IMR-90 (cell line): Measurements from ENCODE around the gene NAA60. TPM values are rescaled to one million over a fixed set of nuclear protein-coding genes. Genes with fewer than 3 reads are reported as not detected.

Experiments used
- ATAC-seq: fragments of 200-7000 bp; cut with Tn5 transposase; 2 replicates; pipeline ENCODE4 v1.9.1; 2020; ENCODE audit warnings: low read depth, mild to moderate bottlenecking, moderate library complexity
- BruUV-seq: library from RNA; stranded (reverse); fragments of 400-500 nt; replicated peaks from 2 replicates; lab custom pipeline; 2021; lab: Mats Ljungman, UMichigan
- CTCF ChIA-PET: fragments of 300-600 bp; formaldehyde crosslinking; extraction: SDS; loops from one replicate; lab custom pipeline; 2021; ENCODE audit warnings: antibody characterized with exemption; lab: Yijun Ruan, JAX
- POLR2A ChIA-PET: fragments of 300-600 bp; sonication (Branson Sonifier 250); formaldehyde crosslinking; loops from one replicate; lab custom pipeline; 2022; ENCODE audit warnings: antibody characterized with exemption; ENCODE audit not compliant: unreplicated experiment; lab: Charles Lee
- DNase-seq: peaks from one replicate; pipeline ENCODE4 v3.0.0; 2013
- H2AFZ ChIP-seq: replicated peaks from 2 replicates; pipeline ENCODE3; 2013; ENCODE audit warnings: low read length, mild to moderate bottlenecking; ENCODE audit not compliant: poor library complexity
- H2AK5ac ChIP-seq: 2 replicates; pipeline ENCODE4 v1.6.1; 2013; ENCODE audit warnings: low read depth, low read length, inconsistent platforms
- H2AK9ac ChIP-seq: replicated peaks from 2 replicates; pipeline ENCODE3; 2013; ENCODE audit warnings: mild to moderate bottlenecking, low read depth, low read length, moderate library complexity; ENCODE audit not compliant: poor library complexity
- H2BK120ac ChIP-seq: 2 replicates; pipeline ENCODE4 v1.6.1; 2013; ENCODE audit warnings: low read depth, low read length, inconsistent platforms
- H2BK15ac ChIP-seq: 3 replicates; pipeline ENCODE4 v1.6.1; 2013; ENCODE audit warnings: low read depth, low read length, inconsistent platforms
- H2BK20ac ChIP-seq: 2 replicates; pipeline ENCODE4 v1.6.1; 2013; ENCODE audit warnings: low read depth, mild to moderate bottlenecking, inconsistent platforms, low read length, moderate library complexity
- H2BK5ac ChIP-seq: 2 replicates; pipeline ENCODE4 v1.6.1; 2013; ENCODE audit warnings: mild to moderate bottlenecking, low read depth, low read length, inconsistent platforms; ENCODE audit not compliant: poor library complexity, severe bottlenecking
- H3K14ac ChIP-seq: replicated peaks from 2 replicates; pipeline ENCODE4 v1.6.1; 2013; ENCODE audit warnings: low read depth, low read length, inconsistent platforms
- H3K18ac ChIP-seq: 2 replicates; pipeline ENCODE4 v1.6.1; 2013; ENCODE audit warnings: low read depth, low read length, control low read depth
- H3K23ac ChIP-seq: 2 replicates; pipeline ENCODE4 v1.6.1; 2013; ENCODE audit warnings: low read depth, low read length, inconsistent platforms
- H3K27ac ChIP-seq: 2 replicates; pipeline ENCODE4 v1.5.1; 2013; ENCODE audit warnings: mild to moderate bottlenecking, control low read depth, low read length; ENCODE audit not compliant: insufficient read depth
- H3K27me3 ChIP-seq: 2 replicates; pipeline ENCODE4 v1.6.1; 2013; ENCODE audit warnings: low read length; ENCODE audit not compliant: control insufficient read depth, insufficient read depth
- H3K36me3 ChIP-seq: 2 replicates; pipeline ENCODE4 v1.6.1; 2013; ENCODE audit warnings: low read length, mixed read lengths; ENCODE audit not compliant: control insufficient read depth, insufficient read depth
- H3K4ac ChIP-seq: 2 replicates; pipeline ENCODE4 v1.6.1; 2013; ENCODE audit warnings: low read depth, low read length, inconsistent platforms
- H3K4me1 ChIP-seq: 2 replicates; pipeline ENCODE4 v1.6.1; 2013; ENCODE audit warnings: low read length, mixed read lengths; ENCODE audit not compliant: control insufficient read depth, insufficient read depth
- H3K4me2 ChIP-seq: 2 replicates; pipeline ENCODE4 v1.6.1; 2013; ENCODE audit warnings: low read depth, mild to moderate bottlenecking, control low read depth, low read length, moderate library complexity
- H3K4me3 ChIP-seq: 2 replicates; pipeline ENCODE4 v1.5.1; 2013; ENCODE audit warnings: low read depth, mild to moderate bottlenecking, control low read depth, low read length, moderate library complexity; ENCODE audit not compliant: insufficient read depth
- H3K56ac ChIP-seq: 2 replicates; pipeline ENCODE4 v1.6.1; 2013; ENCODE audit warnings: low read length, inconsistent platforms; ENCODE audit not compliant: insufficient read depth; ENCODE audit errors: extremely low read depth
- H3K79me1 ChIP-seq, 2 experiments: 2 replicates each; pipeline ENCODE4 v1.6.1; 2013; ENCODE audit warnings: low read length in 2 of 2, inconsistent platforms in 1 of 2, low read depth in 1 of 2
- H3K9ac ChIP-seq: 2 replicates; pipeline ENCODE4 v1.6.1; 2013; ENCODE audit warnings: low read depth, low read length, control low read depth
- H3K9me1 ChIP-seq: 2 replicates; pipeline ENCODE4 v1.6.1; 2013; ENCODE audit warnings: low read length, inconsistent platforms; ENCODE audit not compliant: insufficient read depth
- H3K9me3 ChIP-seq: 2 replicates; pipeline ENCODE4 v1.6.1; 2013; ENCODE audit warnings: low read length; ENCODE audit not compliant: control insufficient read depth, insufficient read depth
- H4K20me1 ChIP-seq: 2 replicates; pipeline ENCODE4 v1.6.1; 2013; ENCODE audit warnings: low read length, inconsistent platforms; ENCODE audit not compliant: insufficient read depth
- H4K5ac ChIP-seq: 2 replicates; pipeline ENCODE4 v1.6.1; 2013; ENCODE audit warnings: mild to moderate bottlenecking, low read depth, low read length, control low read depth
- H4K8ac ChIP-seq, 2 experiments: 2 replicates each; pipeline ENCODE4 v1.6.1; 2013; ENCODE audit warnings: low read depth in 2 of 2, low read length in 2 of 2, control low read depth in 1 of 2, inconsistent platforms in 1 of 2
- H4K91ac ChIP-seq: 2 replicates; pipeline ENCODE4 v1.6.1; 2013; ENCODE audit warnings: low read depth, low read length, inconsistent platforms; ENCODE audit not compliant: insufficient read depth
- BHLHE40 ChIP-seq: fragments of 150-350 bp; IDR thresholded peaks from 2 replicates; pipeline ENCODE4 v1.6.1; 2016; ENCODE audit warnings: mild to moderate bottlenecking, low read depth, low read length
- CEBPB ChIP-seq: IDR thresholded peaks from 2 replicates; pipeline ENCODE4 v1.6.1; 2012; ENCODE audit warnings: low read depth, low read length, improper control_type of control experiment
- CTCF ChIP-seq: conservative IDR thresholded peaks from 2 replicates; pipeline ENCODE4 v1.5.1; 2012; ENCODE audit warnings: mild to moderate bottlenecking, low read depth, low read length, improper control_type of control experiment
- ELK1 ChIP-seq: fragments of 150-350 bp; IDR thresholded peaks from 2 replicates; pipeline ENCODE4 v1.6.1; 2016; ENCODE audit warnings: low read depth, mild to moderate bottlenecking, low read length, moderate library complexity, borderline replicate concordance
- MAFK ChIP-seq: IDR thresholded peaks from 2 replicates; pipeline ENCODE4 v1.6.1; 2012; ENCODE audit warnings: low read depth, low read length, improper control_type of control experiment
- MAZ ChIP-seq: IDR thresholded peaks from 2 replicates; pipeline ENCODE4 v1.6.1; 2012; ENCODE audit warnings: low read depth, mild to moderate bottlenecking, low read length, improper control_type of control experiment, moderate library complexity, borderline replicate concordance
- NFE2L2 ChIP-seq: fragments of 150-350 bp; IDR thresholded peaks from 2 replicates; pipeline ENCODE4 v1.6.1; 2016; ENCODE audit warnings: low read depth, mild to moderate bottlenecking, low read length
- RCOR1 ChIP-seq: IDR thresholded peaks from 2 replicates; pipeline ENCODE4 v1.6.1; 2012; ENCODE audit warnings: mild to moderate bottlenecking, low read length, improper control_type of control experiment; ENCODE audit not compliant: insufficient replicate concordance
- RFX5 ChIP-seq: IDR thresholded peaks from 2 replicates; pipeline ENCODE4 v1.8.0; 2012; ENCODE audit warnings: low read depth, mild to moderate bottlenecking, low read length, moderate library complexity
- SMC3 ChIP-seq: fragments of 150-350 bp; IDR thresholded peaks from 2 replicates; pipeline ENCODE4 v1.6.1; 2016; ENCODE audit warnings: low read depth, mild to moderate bottlenecking, antibody characterized with exemption, low read length, moderate library complexity
- WGBS, 2 experiments: methylation state at CpG; one replicate each; pipeline versions ENCODE4 v1.1.5 to v1.1.7; 2013; ENCODE audit warnings: missing lambda C conversion rate in 2 of 2; ENCODE audit not compliant: insufficient read length in 1 of 2; ENCODE audit errors: extremely low coverage in 2 of 2; 5-methylcytosine and 5-hydroxymethylcytosine counted together
- dilution Hi-C: fragments of 300-500 bp; cut with HindIII; formaldehyde crosslinking; loops from one replicate; pipeline ENCODE4 v1.14.3; 2018; ENCODE audit warnings: low sequenced_read_pairs; ENCODE audit not compliant: unreplicated experiment
- in situ Hi-C: fragments of 300-500 bp; cut with MboI; formaldehyde crosslinking; loops from 3 replicates; pipeline ENCODE4 v1.14.3; 2019; ENCODE audit warnings: low sequenced_read_pairs, inconsistent platforms, mixed read lengths
- intact Hi-C: fragments of 100-400 bp; cut with micrococcal nuclease; formaldehyde crosslinking; loops from 2 replicates; pipeline ENCODE4 v1.10.0; 2022
- polyA plus RNA-seq, 3 experiments: library from polyadenylated mRNA; depleted of rRNA; stranded (reverse); fragments of >200 nt; gene quantifications; 2 replicates each; pipeline ENCODE4 v1.2.3, GENCODE V29; 2012; ENCODE audit warnings: low replicate concordance in 1 of 3
- total RNA-seq: library from RNA; depleted of rRNA; stranded (reverse); fragments of >200 nt; gene quantifications from 2 replicates; pipeline ENCODE4 v1.2.3, GENCODE V29; 2012

NAA60 gene
- total and polyA plus RNA-seq, 2 of the 4 experiments (the other 2 are of a cell fraction) = 7.5 to 18.0 TPM

GRCh38 chr16:3413730-3414379, 29.6 kb upstream of the NAA60 start:
- in situ Hi-C loops = no loop called here
- Histone ChIP-seq H3K27me3 (no peaks in the 10 kb centered on the region), H2AFZ (peak overlapping the region; percentile 21), H3K9me3 (peaks cover 59% of the 10 kb centered on the region), H2BK15ac (no peak overlapping the region), H2AK9ac (no peak overlapping the region), H3K79me1 (no peaks in the 10 kb centered on the region), H4K5ac (no peak overlapping the region), H3K4ac (no peak overlapping the region), H3K27ac (no peak overlapping the region), H3K18ac (no peak overlapping the region), H2BK5ac (no peak overlapping the region), H3K9ac (no peak overlapping the region), H3K23ac (no peak overlapping the region), H2AK5ac (no peak overlapping the region), H3K4me2 (no peak overlapping the region), H4K20me1 (no peaks in the 10 kb centered on the region), H3K4me3 (no peak overlapping the region), H4K91ac (no peak overlapping the region), H3K36me3 (peaks cover 6% of the 10 kb centered on the region), H2BK120ac (no peak overlapping the region), H3K56ac (no peak overlapping the region), H3K4me1 (no peaks in the 10 kb centered on the region), H3K9me1 (no peaks in the 10 kb centered on the region), H2BK20ac (no peak overlapping the region), H4K8ac (no peak overlapping the region), H3K14ac (no peak overlapping the region)
- DNase-seq (no peak), ATAC-seq (no peak)
- intact Hi-C loops = no loop called here
- 37% methylated on average over 8 of the region's 29 CpGs; no CpG with 5 or more reads in 1 of the 2 experiments for WGBS, 2 experiments
- ChIA-PET CTCF (no interaction called here), POLR2A (no interaction called here)
- BruUV-seq = no TSS peak
- dilution Hi-C loops = no loop called here
- no peak for TF ChIP-seq SMC3
- TF ChIP-seq NFE2L2 = no peak
- TF ChIP-seq MAZ = no peak
- TF ChIP-seq RCOR1 = no peak
- no peak for TF ChIP-seq RFX5
- TF ChIP-seq CTCF = no peak
- no peak for TF ChIP-seq MAFK
- no peak for TF ChIP-seq CEBPB
- no peak for TF ChIP-seq BHLHE40
- TF ChIP-seq ELK1 = no peak
